Neutrophil (primary cell): ENCODE data around the gene SH3RF3.
"Not testable (repeated sequence)": the region's sequence is repeated elsewhere in the genome, so short reads cannot be mapped to it uniquely, and the experiment has no call there.

Experiments used
- H3K27ac ChIP-seq: fragments of 200-600 bp; sonication (generic); 2 replicates; pipeline ENCODE4 v1.5.1; 2016; ENCODE audit warnings: mild to moderate bottlenecking, moderate library complexity
- H3K27me3 ChIP-seq: fragments of 200-600 bp; sonication (generic); 2 replicates; pipeline ENCODE4 v1.6.0; 2016; ENCODE audit warnings: mild to moderate bottlenecking
- H3K36me3 ChIP-seq: fragments of 200-600 bp; sonication (generic); 2 replicates; pipeline ENCODE4 v1.5.1; 2017
- H3K4me1 ChIP-seq, 2 experiments: fragments of 200-600 bp in 1 of 2; sonication (generic) in 1 of 2; 1 replicate in 1 of 2; 2 replicates in 1 of 2; pipeline versions ENCODE4 v1.5.1 to v1.6.1; 2013 to 2016; ENCODE audit warnings: low read depth in 1 of 2, low read length in 1 of 2, mild to moderate bottlenecking in 1 of 2, moderate library complexity in 1 of 2; ENCODE audit not compliant: control insufficient read depth in 1 of 2, insufficient read depth in 1 of 2
- H3K4me3 ChIP-seq, 2 experiments: fragments of 200-600 bp in 1 of 2; sonication (generic) in 1 of 2; 1 replicate in 1 of 2; 2 replicates in 1 of 2; pipeline ENCODE4 v1.5.1; 2013 to 2016; ENCODE audit warnings: low read depth in 1 of 2, low read length in 1 of 2, mild to moderate bottlenecking in 1 of 2, moderate library complexity in 1 of 2
- H3K9me3 ChIP-seq: fragments of 200-600 bp; sonication (generic); 2 replicates; pipeline ENCODE4 v1.5.1; 2016
- CTCF ChIP-seq: fragments of 200-600 bp; sonication (generic); IDR thresholded peaks from 2 replicates; pipeline ENCODE4 v1.5.1; 2016; ENCODE audit warnings: antibody characterized with exemption

Gene SH3RF3

DNA sequence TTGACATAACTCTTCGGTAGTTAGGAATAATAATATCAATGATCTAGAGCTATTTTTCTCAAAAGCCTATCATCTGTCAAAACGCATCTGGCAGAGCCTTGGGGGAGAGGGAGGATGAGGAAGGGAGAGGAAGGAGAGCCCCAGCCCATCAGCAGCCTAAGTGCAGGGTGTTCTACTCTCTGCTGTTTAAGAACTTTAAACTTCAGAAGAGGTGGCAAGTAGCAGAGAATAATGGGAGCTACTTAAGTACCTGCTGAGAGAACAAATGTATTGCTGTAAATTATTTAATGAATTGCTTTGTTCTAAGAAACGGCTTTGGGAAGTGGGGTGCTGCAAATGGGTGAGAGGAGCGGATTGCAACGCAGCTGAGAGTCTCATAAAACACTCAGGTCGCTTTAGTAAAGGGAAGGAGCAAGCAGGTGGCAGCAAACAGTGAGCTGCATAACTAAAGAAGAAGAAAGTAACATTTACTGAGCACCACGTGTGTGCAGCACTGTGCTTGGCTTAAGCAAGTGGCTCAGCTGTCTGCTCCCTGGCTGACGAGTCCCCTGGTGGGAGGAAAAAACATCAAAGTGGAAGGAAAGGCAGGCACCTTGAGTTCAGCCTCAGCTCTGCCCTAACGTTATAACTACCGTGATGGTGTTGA is 26.3 kb upstream of the SH3RF3 start:
- Histone ChIP-seq H3K36me3 (no peaks in the 10 kb centered on the region), H3K27ac (no peak overlapping the region), H3K4me1 (no peaks in the 10 kb centered on the region), H3K27me3 (peaks cover 34% of the 10 kb centered on the region), H3K9me3 (no peaks in the 10 kb centered on the region), H3K4me3 (no peak overlapping the region)
- TF ChIP-seq CTCF = no peak

- no peak overlapping the region for H3K4me3 ChIP-seq
- no peaks in the 10 kb centered on the region for H3K9me3 ChIP-seq
Measured at GRCh38 chr2:109105113-109105512, 23.9 kb upstream of the SH3RF3 start.

GRCh38 chr2:109108740-109109139 is 20.3 kb upstream of the SH3RF3 start:
- Histone ChIP-seq H3K4me3 (no peak overlapping the region), H3K9me3 (no peaks in the 10 kb centered on the region), H3K27me3 (no peaks in the 10 kb centered on the region), H3K4me1 (no peaks in the 10 kb centered on the region), H3K27ac (no peak overlapping the region), H3K36me3 (no peaks in the 10 kb centered on the region)
- TF ChIP-seq CTCF = no peak

More at GRCh38 chr2:109105113-109105512, 23.9 kb upstream of the SH3RF3 start:
- Histone ChIP-seq H3K4me1 (no peaks in the 10 kb centered on the region), H3K27me3 (peaks cover 17% of the 10 kb centered on the region), H3K36me3 (no peaks in the 10 kb centered on the region), H3K27ac (no peak overlapping the region)
- no peak for TF ChIP-seq CTCF

DNA sequence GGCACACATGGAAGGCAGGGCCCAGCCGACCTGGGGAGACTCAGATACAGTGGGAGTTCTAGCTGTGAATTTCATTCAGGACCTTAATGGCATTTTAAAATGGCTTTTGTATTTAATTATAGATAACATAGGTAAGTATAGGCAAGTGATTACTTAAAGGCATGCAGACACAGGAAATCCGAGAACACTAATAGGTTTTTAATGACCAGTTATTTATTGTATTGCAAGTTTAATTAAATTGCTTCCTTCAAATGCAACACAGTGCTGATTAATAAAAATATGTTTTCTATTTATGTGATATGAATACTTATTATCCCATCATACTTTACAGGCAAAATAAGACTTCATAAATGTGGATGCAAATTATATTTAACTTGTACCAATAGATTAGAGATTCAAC is 19.7 kb upstream of the SH3RF3 start:
- no peaks in the 10 kb centered on the region for H3K4me1 ChIP-seq
- TF ChIP-seq CTCF = no peak
- H3K36me3 ChIP-seq = no peaks in the 10 kb centered on the region
- no peak overlapping the region for H3K27ac ChIP-seq
- H3K4me3 ChIP-seq = no peak overlapping the region
- H3K27me3 ChIP-seq = no peaks in the 10 kb centered on the region
- H3K9me3 ChIP-seq = no peaks in the 10 kb centered on the region

- H3K27ac ChIP-seq = no peak overlapping the region
Measured at GRCh38 chr2:109110170-109110569, 18.8 kb upstream of the SH3RF3 start.

DNA sequence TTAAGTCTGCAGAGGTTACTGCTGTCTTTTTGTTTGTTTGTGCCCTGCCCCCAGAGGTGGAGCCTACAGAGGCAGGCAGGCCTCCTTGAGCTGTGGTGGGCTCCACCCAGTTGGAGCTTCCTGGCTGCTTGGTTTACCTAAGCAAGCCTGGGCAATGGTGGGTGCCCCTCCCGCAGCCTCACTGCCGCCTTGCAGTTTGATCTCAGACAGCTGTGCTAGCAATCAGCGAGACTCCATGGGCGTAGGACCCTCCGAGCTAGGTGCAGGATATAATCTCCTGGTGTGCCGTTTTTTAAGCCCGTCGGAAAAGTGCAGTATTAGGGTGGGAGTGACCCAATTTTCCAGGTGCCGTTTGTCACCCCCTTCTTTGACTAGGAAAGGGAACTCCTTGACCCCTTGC is 11.8 kb upstream of the SH3RF3 start:
- H3K9me3 ChIP-seq, H3K4me1 ChIP-seq, H3K27ac ChIP-seq, H3K4me3 ChIP-seq, H3K36me3 ChIP-seq, H3K27me3 ChIP-seq: not testable (repeated sequence)

More at GRCh38 chr2:109110170-109110569, 18.8 kb upstream of the SH3RF3 start:
- Histone ChIP-seq H3K27me3 (no peaks in the 10 kb centered on the region), H3K9me3 (no peaks in the 10 kb centered on the region), H3K4me3 (no peak overlapping the region), H3K36me3 (no peaks in the 10 kb centered on the region), H3K4me1 (no peaks in the 10 kb centered on the region)
- no peak for TF ChIP-seq CTCF
